ENCODE data around the gene NTNG1.

GRCh38 chr1:107454791-107455190 is 314.0 kb downstream of the NTNG1 start:
- TF ChIP-seq CTCF (conservative IDR thresholded peaks at IDR 0.05; ENCODE audit: low read length), result no peak
- TF ChIP-seq EZH2phosphoT487 (IDR thresholded peaks at IDR 0.05; ENCODE audit: borderline replicate concordance, low read depth, low read length), result no peak
